HepG2 (cell line): Measurements from ENCODE around the gene ENAH. TPM values are rescaled to one million over a fixed set of nuclear protein-coding genes. Genes with fewer than 3 reads are reported as not detected.
A peak's percentile ranks its signal among the peaks of the same experiment; 100 is the strongest.

Experiments used
- ATAC-seq: fragments of 200-7000 bp; cut with Tn5 transposase; 3 replicates; pipeline ENCODE4 v1.9.1; 2020; ENCODE audit warnings: mild to moderate bottlenecking, moderate library complexity
- BruUV-seq: library from RNA; stranded (reverse); fragments of 400-500 nt; replicated peaks from 2 replicates; lab custom pipeline; 2021; lab: Mats Ljungman, UMichigan
- CTCF ChIA-PET: fragments of 300-600 bp; formaldehyde crosslinking; extraction: SDS; loops from one replicate; lab custom pipeline; 2021; ENCODE audit warnings: low total read pairs, inconsistent platforms, low intra/inter-chr PET ratio; lab: Yijun Ruan, JAX
- POLR2A ChIA-PET: fragments of 350-600 bp; sonication (Branson Sonifier 250); formaldehyde crosslinking; loops from one replicate; lab custom pipeline; 2020; ENCODE audit warnings: antibody characterized with exemption, inconsistent platforms; lab: Yijun Ruan, JAX
- DNase-seq: peaks from one replicate; pipeline ENCODE4 v3.0.0-alpha.2; 2015; ENCODE audit warnings: low spot score
- FAIRE-seq: peaks from 3 replicates; lab custom pipeline; 2011; peaks lifted over from hg19 to GRCh38; lab: Jason Lieb, UNC
- H2AFZ ChIP-seq: one replicate; pipeline ENCODE4 v1.6.1; 2011; ENCODE audit warnings: low read length, inconsistent platforms
- H3K27ac ChIP-seq: fragments of 300-600 bp; 3 replicates; pipeline ENCODE4 v1.8.0; 2011; ENCODE audit warnings: mixed run types, mild to moderate bottlenecking, mixed read lengths, low read length, inconsistent platforms; ENCODE audit not compliant: insufficient read depth; ENCODE audit errors: extremely low read length
- H3K27me3 ChIP-seq, 2 experiments: fragments of 200-600 bp in 1 of 2; 2 replicates in 1 of 2; 3 replicates in 1 of 2; pipeline versions ENCODE4 v1.6.0 to v1.8.0; 2011; ENCODE audit warnings: low read length in 2 of 2, mild to moderate bottlenecking in 2 of 2, moderate library complexity in 2 of 2, inconsistent platforms in 1 of 2; ENCODE audit not compliant: insufficient read depth in 2 of 2, control insufficient read depth in 1 of 2
- H3K36me3 ChIP-seq, 2 experiments: fragments of 200-600 bp in 1 of 2; replicated peaks in 1 of 2; 2 replicates in 1 of 2; 3 replicates in 1 of 2; pipeline versions ENCODE4 v1.5.1 to v1.8.0; 2011; ENCODE audit warnings: low read length in 2 of 2, inconsistent platforms in 1 of 2; ENCODE audit not compliant: insufficient read depth in 2 of 2, control insufficient read depth in 1 of 2
- H3K4me1 ChIP-seq: 2 replicates; pipeline ENCODE4 v1.5.1; 2012; ENCODE audit warnings: low read length, inconsistent platforms; ENCODE audit not compliant: insufficient read depth
- H3K4me2 ChIP-seq: 2 replicates; pipeline ENCODE4 v1.6.0; 2011; ENCODE audit warnings: low read depth, low read length, inconsistent platforms
- H3K4me3 ChIP-seq, 3 experiments: fragments of 200-600 bp in 1 of 3; sonication (generic), shearing (Covaris generic) in 1 of 3; replicated peaks in 1 of 3; 2 replicates each; pipeline ENCODE4 v1.5.1; 2011 to 2016; ENCODE audit warnings: low read length in 3 of 3, inconsistent platforms in 2 of 3, low read depth in 2 of 3, mild to moderate bottlenecking in 2 of 3, control low read depth in 1 of 3, mixed read lengths in 1 of 3; ENCODE audit not compliant: insufficient read depth in 1 of 3
- H3K79me2 ChIP-seq: one replicate; pipeline ENCODE4 v1.6.1; 2011; ENCODE audit warnings: low read length, inconsistent platforms; ENCODE audit not compliant: insufficient read depth
- H3K9ac ChIP-seq: 2 replicates; pipeline ENCODE4 v1.6.0; 2011; ENCODE audit warnings: mild to moderate bottlenecking, low read depth, low read length, inconsistent platforms; ENCODE audit not compliant: insufficient read depth
- H3K9me3 ChIP-seq: 2 replicates; pipeline ENCODE4 v1.5.1; 2012; ENCODE audit warnings: mild to moderate bottlenecking, low read length
- H4K20me1 ChIP-seq: 2 replicates; pipeline ENCODE4 v1.6.0; 2011; ENCODE audit warnings: inconsistent platforms, mild to moderate bottlenecking, low read length, moderate library complexity; ENCODE audit not compliant: insufficient read depth
- FOXJ3 ChIP-seq: sonication (generic); formaldehyde crosslinking; IDR thresholded peaks from 2 replicates; pipeline ENCODE4 v1.4.0; 2020; ENCODE audit warnings: missing genetic modification reagents, mild to moderate bottlenecking, borderline replicate concordance
- GATAD1 ChIP-seq: IDR thresholded peaks from 2 replicates; pipeline ENCODE4 v1.6.1; 2016; ENCODE audit warnings: missing genetic modification reagents, missing compliant biosample characterization
- HDAC1 ChIP-seq: sonication (generic); formaldehyde crosslinking; IDR thresholded peaks from 2 replicates; pipeline ENCODE4 v1.5.1; 2020; ENCODE audit warnings: mild to moderate bottlenecking, missing genetic modification reagents
- MAX ChIP-seq: IDR thresholded peaks from 2 replicates; pipeline ENCODE4 v1.6.1; 2012; ENCODE audit warnings: inconsistent platforms
- MBD4 ChIP-seq: IDR thresholded peaks from 2 replicates; pipeline ENCODE4 v1.6.1; 2012; ENCODE audit warnings: low read length, inconsistent platforms, borderline replicate concordance
- MED8 ChIP-seq: sonication (generic); formaldehyde crosslinking; IDR thresholded peaks from 2 replicates; pipeline ENCODE4 v1.8.1; 2023; ENCODE audit warnings: mild to moderate bottlenecking, missing genetic modification reagents; ENCODE audit not compliant: insufficient replicate concordance
- MEF2D ChIP-seq: sonication (generic); formaldehyde crosslinking; IDR thresholded peaks from 2 replicates; pipeline ENCODE4 v1.5.1; 2020; ENCODE audit warnings: mild to moderate bottlenecking, missing genetic modification reagents
- NR2F2 ChIP-seq: IDR thresholded peaks from 2 replicates; pipeline ENCODE4 v1.6.1; 2012; ENCODE audit warnings: low read depth, inconsistent platforms, borderline replicate concordance
- ZFP36 ChIP-seq: fragments of 150-350 bp; IDR thresholded peaks from 2 replicates; pipeline ENCODE4 v1.6.1; 2018; ENCODE audit warnings: borderline replicate concordance, low read length, low read depth; ENCODE audit not compliant: partially characterized antibody
- ZMYM3 ChIP-seq: sonication (generic); formaldehyde crosslinking; IDR thresholded peaks from 2 replicates; pipeline ENCODE4 v1.5.1; 2020; ENCODE audit warnings: mild to moderate bottlenecking, missing genetic modification reagents
- ZSCAN21 ChIP-seq: sonication (generic); formaldehyde crosslinking; IDR thresholded peaks from 2 replicates; pipeline ENCODE4 v1.8.0; 2022; ENCODE audit warnings: mild to moderate bottlenecking, missing genetic modification reagents, moderate library complexity, borderline replicate concordance
- WGBS: methylation state at CpG from one replicate; pipeline ENCODE4 v1.1.6; 2017; ENCODE audit warnings: low lambda C conversion rate; 5-methylcytosine and 5-hydroxymethylcytosine counted together
- in situ Hi-C: cut with HindIII; loops from 2 replicates; pipeline ENCODE4 v1.10.0; 2017; ENCODE audit warnings: low pct_unique_long_range_greater_than_20kb; ENCODE audit not compliant: extremely low pct_ligation_motif_present
- intact Hi-C: fragments of 100-400 bp; cut with micrococcal nuclease; formaldehyde crosslinking; loops from one replicate; pipeline ENCODE4 v1.10.0; 2022; ENCODE audit not compliant: unreplicated experiment
- polyA plus RNA-seq, 8 experiments: library from polyadenylated mRNA; depleted of rRNA in 3 of 8; stranded (reverse) in 7 of 8; unstranded in 1 of 8; fragments of >200 nt; fragmentation: Illumina TruSeq in 4 of 8; extraction: Trizol in 4 of 8; gene quantifications; 2 replicates each; pipeline versions ENCODE4 v1.2.1 to v1.2.3, GENCODE V29; 2011 to 2016; ENCODE audit warnings: low read depth in 4 of 8, missing spikeins in 1 of 8, mixed read lengths in 1 of 8; ENCODE audit not compliant: insufficient read depth in 1 of 8
- total RNA-seq, 5 experiments: library from RNA; depleted of rRNA; stranded (reverse); fragments of >200 nt; fragmentation: Illumina TruSeq; extraction: Trizol; gene quantifications; 2 replicates each; pipeline ENCODE4 v1.2.3, GENCODE V29; 2016; ENCODE audit warnings: low read depth in 1 of 5
- TF ChIP-seq, protein P1 (sequence below): sonication (generic); formaldehyde crosslinking; IDR thresholded peaks from 2 replicates; pipeline ENCODE4 v1.4.0; 2020; ENCODE audit warnings: missing genetic modification reagents, borderline replicate concordance

Gene ENAH
- total and polyA plus RNA-seq, 2 of the 13 experiments (the other 11 are each of a cell fraction or from before 2014, with no cell fraction given) = 22.1 to 58.3 TPM

GRCh38 chr1:225477296-225477911 lies 175.5 kb downstream of the ENAH start:
- H2AFZ ChIP-seq = no peak overlapping the region
- H3K4me2 ChIP-seq = peak overlapping the region; percentile 25
- ChIA-PET POLR2A (interaction anchor here (0.7 kb wide), 1 partner anchor 300 kb away, joined by 4 read pairs; the partner anchor contains the start of gene SRP9), CTCF (interaction anchor here (3.5 kb wide), 1 partner anchor 368 kb away, joined by 37 read pairs; no protein-coding TSS in a partner anchor)
- H3K27me3 ChIP-seq = peaks cover 3 to 9% of the 10 kb centered on the region in 2 experiments; a peak in 2 of 5 replicates
- H3K27ac ChIP-seq = no peak overlapping the region
- intact Hi-C loops (no loop called here), in situ Hi-C loops (loop anchor here (5.0 kb wide), 4 partner anchors 295 to 500 kb away; no protein-coding TSS in a partner anchor)
- no peaks in the 10 kb centered on the region for H3K79me2 ChIP-seq
- H3K4me1 ChIP-seq = peaks cover 42% of the 10 kb centered on the region
- no peak overlapping the region for H3K9ac ChIP-seq
- BruUV-seq = no TSS peak
- TF ChIP-seq HDAC1 (CRISPR knock-in tag) (no peak), MEF2D (CRISPR knock-in tag) (no peak), ZFP36 (no peak)
- TF ChIP-seq, all 625 proteins: peak for 0
- Histone ChIP-seq H3K36me3 (no peaks in the 10 kb centered on the region), H3K9me3 (no peaks in the 10 kb centered on the region), H4K20me1 (no peaks in the 10 kb centered on the region), H3K4me3 (no peak overlapping the region; a peak in 1 of 6 replicates)
- no peak for FAIRE-seq
- ATAC-seq = no peak
- no peak for DNase-seq
- WGBS = 69% methylated on average over 4 of the region's 6 CpGs

DNA sequence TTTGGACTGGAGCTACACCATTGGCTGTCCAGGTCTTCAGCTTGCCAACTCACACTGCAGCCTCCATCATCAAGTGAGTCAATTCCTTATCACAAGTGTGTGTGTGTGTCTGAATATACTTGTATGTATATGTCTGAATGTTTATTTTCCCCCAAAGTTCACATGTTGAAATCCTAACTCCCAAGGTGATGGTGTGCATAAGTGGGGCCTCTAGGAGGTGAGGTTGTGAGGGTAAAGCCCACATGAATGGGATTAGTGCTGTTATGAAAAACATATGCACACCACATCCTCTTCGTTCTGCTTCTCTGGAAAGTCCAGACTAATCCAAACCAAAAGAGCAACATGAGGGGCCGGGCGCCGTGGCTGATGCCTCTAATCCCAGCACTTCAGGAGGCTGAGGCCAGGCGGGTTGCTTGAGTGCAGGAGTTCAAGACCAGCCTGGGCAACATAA lies 176.4 kb downstream of the ENAH start:
- no peak overlapping the region for H2AFZ ChIP-seq
- no peak for TF ChIP-seq MBD4
- no peak for TF ChIP-seq FOXJ3 (CRISPR knock-in tag)
- TF ChIP-seq MED8 (CRISPR knock-in tag) = no peak
- no peak for TF ChIP-seq GATAD1
- no peak for TF ChIP-seq NR2F2
- TF ChIP-seq MAX = no peak
- TF ChIP-seq, protein P1, sequence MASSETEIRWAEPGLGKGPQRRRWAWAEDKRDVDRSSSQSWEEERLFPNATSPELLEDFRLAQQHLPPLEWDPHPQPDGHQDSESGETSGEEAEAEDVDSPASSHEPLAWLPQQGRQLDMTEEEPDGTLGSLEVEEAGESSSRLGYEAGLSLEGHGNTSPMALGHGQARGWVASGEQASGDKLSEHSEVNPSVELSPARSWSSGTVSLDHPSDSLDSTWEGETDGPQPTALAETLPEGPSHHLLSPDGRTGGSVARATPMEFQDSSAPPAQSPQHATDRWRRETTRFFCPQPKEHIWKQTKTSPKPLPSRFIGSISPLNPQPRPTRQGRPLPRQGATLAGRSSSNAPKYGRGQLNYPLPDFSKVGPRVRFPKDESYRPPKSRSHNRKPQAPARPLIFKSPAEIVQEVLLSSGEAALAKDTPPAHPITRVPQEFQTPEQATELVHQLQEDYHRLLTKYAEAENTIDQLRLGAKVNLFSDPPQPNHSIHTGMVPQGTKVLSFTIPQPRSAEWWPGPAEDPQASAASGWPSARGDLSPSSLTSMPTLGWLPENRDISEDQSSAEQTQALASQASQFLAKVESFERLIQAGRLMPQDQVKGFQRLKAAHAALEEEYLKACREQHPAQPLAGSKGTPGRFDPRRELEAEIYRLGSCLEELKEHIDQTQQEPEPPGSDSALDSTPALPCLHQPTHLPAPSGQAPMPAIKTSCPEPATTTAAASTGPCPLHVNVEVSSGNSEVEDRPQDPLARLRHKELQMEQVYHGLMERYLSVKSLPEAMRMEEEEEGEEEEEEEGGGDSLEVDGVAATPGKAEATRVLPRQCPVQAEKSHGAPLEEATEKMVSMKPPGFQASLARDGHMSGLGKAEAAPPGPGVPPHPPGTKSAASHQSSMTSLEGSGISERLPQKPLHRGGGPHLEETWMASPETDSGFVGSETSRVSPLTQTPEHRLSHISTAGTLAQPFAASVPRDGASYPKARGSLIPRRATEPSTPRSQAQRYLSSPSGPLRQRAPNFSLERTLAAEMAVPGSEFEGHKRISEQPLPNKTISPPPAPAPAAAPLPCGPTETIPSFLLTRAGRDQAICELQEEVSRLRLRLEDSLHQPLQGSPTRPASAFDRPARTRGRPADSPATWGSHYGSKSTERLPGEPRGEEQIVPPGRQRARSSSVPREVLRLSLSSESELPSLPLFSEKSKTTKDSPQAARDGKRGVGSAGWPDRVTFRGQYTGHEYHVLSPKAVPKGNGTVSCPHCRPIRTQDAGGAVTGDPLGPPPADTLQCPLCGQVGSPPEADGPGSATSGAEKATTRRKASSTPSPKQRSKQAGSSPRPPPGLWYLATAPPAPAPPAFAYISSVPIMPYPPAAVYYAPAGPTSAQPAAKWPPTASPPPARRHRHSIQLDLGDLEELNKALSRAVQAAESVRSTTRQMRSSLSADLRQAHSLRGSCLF (CRISPR knock-in tag) = no peak
- 0 out of 2 replicates have a peak, but pooled peaks have one; percentile 2 for TF ChIP-seq ZMYM3
- TF ChIP-seq ZSCAN21 (CRISPR knock-in tag) = 0 out of 2 replicates have a peak, but pooled peaks have one; percentile 42

More for the DNA sequence above, 176.4 kb downstream of the ENAH start:
- H3K4me1 ChIP-seq = peaks cover 42% of the 10 kb centered on the region
- ATAC-seq (no peak), FAIRE-seq (no peak), DNase-seq (peak; percentile 34)
- CTCF ChIA-PET = interaction anchor here (3.0 to 3.8 kb wide), 5 partner anchors 296 to 511 kb away, joined by 26 to 65 read pairs (median 37); no protein-coding TSS in a partner anchor
- H3K27ac ChIP-seq = no peak overlapping the region
- H3K27me3 ChIP-seq = peaks cover 3 to 7% of the 10 kb centered on the region in 2 experiments; a peak in 2 of 5 replicates
- POLR2A ChIA-PET = interaction anchor here (0.5 kb wide), 1 partner anchor 270 kb away, joined by 3 read pairs; no protein-coding TSS in a partner anchor
- H3K4me3 ChIP-seq = no peak overlapping the region
- H3K79me2 ChIP-seq = no peaks in the 10 kb centered on the region
- H3K9me3 ChIP-seq = no peaks in the 10 kb centered on the region
- no TSS peak for BruUV-seq
- no peaks in the 10 kb centered on the region for H3K36me3 ChIP-seq
- in situ Hi-C loops = loop anchor here (5.0 kb wide), 4 partner anchors 296 to 501 kb away; no protein-coding TSS in a partner anchor
- intact Hi-C loops = no loop called here
- 20% methylated on average over 2 of the region's 5 CpGs for WGBS
- no peak overlapping the region for H3K4me2 ChIP-seq
- H3K9ac ChIP-seq = no peak overlapping the region
- no peaks in the 10 kb centered on the region for H4K20me1 ChIP-seq
